Progenitor cell of endocrine pancreas (in vitro differentiated cells): Measurements from ENCODE around the gene SMAD6. TPM values are rescaled to one million over a fixed set of nuclear protein-coding genes. Genes with fewer than 3 reads are reported as not detected.

Experiments used
- DNase-seq: peaks from one replicate; pipeline ENCODE4 v3.0.0; 2021; ENCODE audit warnings: low spot score; ENCODE audit not compliant: unreplicated experiment
- H3K27ac Mint-ChIP-seq: 2 replicates; pipeline ENCODE4 v1.8.0; 2021; ENCODE audit warnings: mild to moderate bottlenecking, moderate library complexity, mixed read lengths
- H3K27me3 Mint-ChIP-seq: 2 replicates; pipeline ENCODE4 v1.8.0; 2021; ENCODE audit warnings: mixed read lengths
- H3K36me3 Mint-ChIP-seq: 2 replicates; pipeline ENCODE4 v1.8.0; 2022; ENCODE audit warnings: mixed read lengths; ENCODE audit not compliant: insufficient read depth
- H3K4me1 Mint-ChIP-seq: 2 replicates; pipeline ENCODE4 v1.8.0; 2021; ENCODE audit warnings: low read depth, mixed read lengths
- H3K4me3 Mint-ChIP-seq: 2 replicates; pipeline ENCODE4 v1.8.0; 2021; ENCODE audit warnings: low read depth, mild to moderate bottlenecking, moderate library complexity, mixed read lengths
- H3K9me3 Mint-ChIP-seq: 2 replicates; pipeline ENCODE4 v1.8.0; 2021; ENCODE audit warnings: low read depth, mixed read lengths
- CTCF ChIP-seq: fragments of 200-600 bp; sonication (generic); IDR thresholded peaks from one replicate; pipeline ENCODE4 v1.5.0; 2021; ENCODE audit warnings: antibody characterized with exemption, mild to moderate bottlenecking; ENCODE audit not compliant: unreplicated experiment
- total RNA-seq: library from RNA; stranded (reverse); gene quantifications from 2 replicates; pipeline ENCODE4 v1.2.1, GENCODE V29; 2021

SMAD6 gene
- total RNA-seq, 1 donor from 2014 or later = 38.9 TPM

- Mint-ChIP-seq H3K9me3 (peaks cover 15% of the 10 kb centered on the region), H3K4me3 (no peak overlapping the region), H3K36me3 (no peaks in the 10 kb centered on the region), H3K4me1 (peaks cover 2% of the 10 kb centered on the region), H3K27me3 (no peaks in the 10 kb centered on the region), H3K27ac (no peak overlapping the region)
- no peak for DNase-seq
- no peak for TF ChIP-seq CTCF
Measured at GRCh38 chr15:66809664-66810063, 107.6 kb downstream of the SMAD6 start.

- Mint-ChIP-seq H3K9me3 (peaks cover 8% of the 10 kb centered on the region), H3K27me3 (peaks cover 6% of the 10 kb centered on the region), H3K4me3 (no peak overlapping the region), H3K27ac (no peak overlapping the region), H3K36me3 (no peaks in the 10 kb centered on the region), H3K4me1 (no peaks in the 10 kb centered on the region)
- no peak for DNase-seq
- TF ChIP-seq CTCF = no peak
Measured at GRCh38 chr15:66815318-66815717, 113.3 kb downstream of the SMAD6 start.

- H3K4me3 Mint-ChIP-seq = no peak overlapping the region
- TF ChIP-seq CTCF = no peak
- peaks cover 7% of the 10 kb centered on the region for H3K27me3 Mint-ChIP-seq
- H3K36me3 Mint-ChIP-seq = no peaks in the 10 kb centered on the region
- no peak for DNase-seq
- H3K27ac Mint-ChIP-seq = no peak overlapping the region
- H3K9me3 Mint-ChIP-seq = peaks cover 8% of the 10 kb centered on the region
- no peaks in the 10 kb centered on the region for H3K4me1 Mint-ChIP-seq
Measured at GRCh38 chr15:66816201-66816600, 114.2 kb downstream of the SMAD6 start.

- no peaks in the 10 kb centered on the region for H3K36me3 Mint-ChIP-seq
- no peak for TF ChIP-seq CTCF
Measured at GRCh38 chr15:66819084-66819483, 117.0 kb downstream of the SMAD6 start.

GRCh38 chr15:66820481-66821176 lies 118.6 kb downstream of the SMAD6 start:
- Mint-ChIP-seq H3K27ac (no peak overlapping the region), H3K27me3 (peaks cover 14% of the 10 kb centered on the region), H3K36me3 (no peaks in the 10 kb centered on the region)

More at GRCh38 chr15:66819084-66819483, 117.0 kb downstream of the SMAD6 start:
- Mint-ChIP-seq H3K27me3 (peaks cover 13% of the 10 kb centered on the region), H3K9me3 (no peaks in the 10 kb centered on the region), H3K4me3 (no peak overlapping the region), H3K4me1 (no peaks in the 10 kb centered on the region), H3K27ac (no peak overlapping the region)
- DNase-seq = no peak

More at GRCh38 chr15:66820481-66821176, 118.6 kb downstream of the SMAD6 start:
- no peak for TF ChIP-seq CTCF
- no peaks in the 10 kb centered on the region for H3K9me3 Mint-ChIP-seq
- no peaks in the 10 kb centered on the region for H3K4me1 Mint-ChIP-seq
- no peak overlapping the region for H3K4me3 Mint-ChIP-seq
- DNase-seq = no peak
